HG03025 (cell line): Measurements from ENCODE around the gene MS4A15.

Experiments
- ATAC-seq: cut with Tn5 transposase; IDR thresholded peaks from one replicate; pipeline ENCODE4 v1.9.1; 2021; ENCODE audit warnings: mild to moderate bottlenecking, moderate library complexity; ENCODE audit not compliant: unreplicated experiment, low FRiP score

MS4A15 gene

GRCh38 chr11:60775420-60775961 is 18.8 kb downstream of the MS4A15 start:
- no peak for ATAC-seq

GRCh38 chr11:60776167-60776566 is 19.5 kb downstream of the MS4A15 start:
- ATAC-seq, result no peak

GRCh38 chr11:60777106-60777505 is 20.4 kb downstream of the MS4A15 start:
- ATAC-seq, result no peak

- ATAC-seq, result no peak
These were observed 20.9 kb downstream of the MS4A15 start for GRCh38 chr11:60777572-60777971.

GRCh38 chr11:60780065-60780464 is 23.4 kb downstream of the MS4A15 start:
- ATAC-seq, result no peak

- no peak for ATAC-seq
These were observed 24.1 kb downstream of the MS4A15 start for GRCh38 chr11:60780774-60781173.

GRCh38 chr11:60781286-60781980 is 24.8 kb downstream of the MS4A15 start:
- no peak for ATAC-seq

- ATAC-seq, result no peak
These were observed 25.3 kb downstream of the MS4A15 start for GRCh38 chr11:60781981-60782316.

- no peak for ATAC-seq
These were observed 25.9 kb downstream of the MS4A15 start for GRCh38 chr11:60782393-60783140.

GRCh38 chr11:60783141-60783484 is 26.4 kb downstream of the MS4A15 start:
- no peak for ATAC-seq

GRCh38 chr11:60783911-60784310 is 27.2 kb downstream of the MS4A15 start:
- ATAC-seq, result no peak

GRCh38 chr11:60785136-60785535 is 28.5 kb downstream of the MS4A15 start, which contains the start of gene MS4A10:
TSS of gene MS4A10 (plus strand) at chr11:60785333. CDS start at chr11:60790336, 5,003 bp downstream.
- ATAC-seq, result no peak

- ATAC-seq, result no peak
These were observed 29.2 kb downstream of the MS4A15 start for GRCh38 chr11:60785806-60786361.

- no peak for ATAC-seq
These were observed 30.3 kb downstream of the MS4A15 start for GRCh38 chr11:60786811-60787567.

GRCh38 chr11:60788401-60789125 is 31.9 kb downstream of the MS4A15 start:
- ATAC-seq, result no peak

GRCh38 chr11:60790726-60791125 is 34.1 kb downstream of the MS4A15 start:
- no peak for ATAC-seq

GRCh38 chr11:60791153-60791933 is 34.7 kb downstream of the MS4A15 start:
- ATAC-seq, result no peak

- ATAC-seq, result no peak
These were observed 35.9 kb downstream of the MS4A15 start for GRCh38 chr11:60792521-60792920.

GRCh38 chr11:60795291-60795690 is 38.6 kb downstream of the MS4A15 start:
- ATAC-seq, result no peak
